ENCODE results near the gene AEN.
A peak's percentile ranks its signal among the peaks of the same experiment; 100 is the strongest.

Gene AEN

GRCh38 chr15:88613074-88613944 is 7.8 kb upstream of the AEN start:
- DNase-seq (ENCODE audit: low read depth), result peak; percentile 79

- DNase-seq (ENCODE audit: low read depth), result no peak
Measured at GRCh38 chr15:88615303-88616107, 5.6 kb upstream of the AEN start.

- DNase-seq (ENCODE audit: low read depth), result no peak
Measured at GRCh38 chr15:88616240-88616639, 4.9 kb upstream of the AEN start.

GRCh38 chr15:88617031-88617722 is 4.0 kb upstream of the AEN start:
- DNase-seq (ENCODE audit: low read depth), result no peak

DNA sequence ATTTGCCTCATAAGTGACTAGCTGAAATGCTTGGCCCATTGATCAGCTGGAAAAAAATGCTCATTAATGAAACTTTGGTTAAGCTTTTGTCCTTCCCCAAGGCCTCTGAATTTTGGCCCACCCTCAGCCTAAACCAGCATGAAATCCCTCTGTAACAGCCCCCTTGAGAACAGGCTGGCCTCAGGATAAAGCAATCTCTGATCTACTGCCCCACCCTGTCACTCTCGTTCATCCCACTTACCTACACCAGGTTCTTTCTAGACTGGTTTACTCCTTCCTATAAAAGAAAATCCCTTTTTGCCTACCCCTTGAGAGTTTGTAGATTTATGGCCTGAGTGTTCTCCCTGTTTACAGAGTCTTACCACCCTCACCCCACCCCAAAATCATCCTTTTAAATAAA is 3.4 kb upstream of the AEN start:
- no peak for DNase-seq (ENCODE audit: low read depth)

GRCh38 chr15:88618686-88619085 is 2.5 kb upstream of the AEN start:
- no peak for DNase-seq (ENCODE audit: low read depth)

DNA sequence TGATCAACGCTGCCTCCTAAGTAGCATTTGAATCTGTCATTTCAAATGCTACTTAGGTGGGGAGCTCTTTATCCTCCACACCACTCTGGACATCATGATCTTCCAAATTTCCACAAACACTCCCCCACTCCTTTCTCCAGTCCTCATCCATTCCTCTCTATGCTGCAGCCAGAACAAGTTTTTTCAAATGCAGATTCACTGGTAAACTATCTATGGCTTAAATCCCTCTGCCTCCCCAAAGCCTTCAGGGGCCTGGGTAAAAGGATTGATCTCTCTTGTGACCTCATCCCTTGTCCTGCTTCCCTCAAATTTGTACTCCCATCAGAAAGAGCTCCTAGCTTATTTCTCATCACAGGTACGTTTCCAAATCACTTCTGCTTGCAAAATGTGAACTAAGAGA is 1.3 kb upstream of the AEN start:
- DNase-seq (ENCODE audit: low read depth), result no peak

DNA sequence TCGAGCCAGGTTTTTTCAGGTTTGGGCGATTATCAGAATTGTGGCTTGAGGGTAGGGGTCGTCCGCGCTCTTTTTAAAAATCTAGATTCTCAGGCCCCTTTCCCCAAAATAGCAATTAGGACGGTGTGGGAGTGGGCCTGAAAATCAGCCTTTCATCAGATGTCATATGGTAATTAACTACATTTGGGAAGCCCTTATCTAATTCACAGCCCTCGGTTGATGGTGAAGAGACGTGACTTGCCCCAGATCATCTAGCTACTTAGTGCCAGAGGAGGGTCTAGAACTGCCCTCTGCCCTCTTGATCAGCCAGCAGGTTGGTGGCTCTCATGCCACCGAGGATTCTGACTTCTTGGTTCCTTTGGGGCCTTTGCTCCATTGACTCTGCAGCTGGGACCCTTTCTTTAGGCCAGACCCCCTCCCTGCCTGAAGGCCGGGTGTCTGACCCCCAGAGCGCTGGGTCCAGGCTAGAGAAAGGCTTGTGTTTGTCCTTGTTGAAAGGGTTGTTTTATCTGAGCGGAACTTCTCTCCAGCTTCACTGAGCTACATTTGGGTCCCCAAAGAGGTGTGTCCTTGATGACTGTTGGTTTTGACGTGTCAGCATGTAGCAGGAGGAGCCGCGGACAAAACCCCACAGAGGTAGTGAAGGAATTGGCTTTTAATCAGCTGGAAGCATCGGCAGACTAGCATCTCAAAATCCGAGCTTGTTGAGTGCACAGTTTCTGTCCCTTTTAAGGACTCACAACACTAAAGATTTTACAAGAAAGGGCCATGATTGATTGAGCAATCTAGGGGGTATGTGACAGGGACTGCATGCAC is 857 bp downstream of the AEN start:
- peak; percentile 69 for DNase-seq (ENCODE audit: low read depth)

DNA sequence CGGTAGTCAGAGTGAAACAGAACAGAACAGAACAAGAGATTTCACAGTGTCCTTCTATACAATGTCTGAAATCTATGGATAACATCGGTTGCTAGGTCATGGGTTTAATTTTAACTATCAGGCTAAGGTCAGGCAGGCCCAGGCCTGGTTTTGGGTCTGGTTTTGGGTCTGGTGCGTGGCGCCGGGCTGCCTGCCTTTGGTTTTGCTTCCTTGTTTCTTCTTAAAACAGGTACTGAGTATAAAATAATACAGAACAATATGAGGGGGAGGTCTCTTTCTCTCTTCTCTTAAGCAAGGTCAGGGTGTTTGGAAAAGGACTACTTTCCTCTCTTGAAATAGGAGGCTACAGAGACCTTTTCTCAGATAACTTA is 1.4 kb downstream of the AEN start:
- no peak for DNase-seq (ENCODE audit: low read depth)

- peak; percentile 88 for DNase-seq (ENCODE audit: low read depth)
Measured at GRCh38 chr15:88623061-88623460, 1.9 kb downstream of the AEN start.

DNA sequence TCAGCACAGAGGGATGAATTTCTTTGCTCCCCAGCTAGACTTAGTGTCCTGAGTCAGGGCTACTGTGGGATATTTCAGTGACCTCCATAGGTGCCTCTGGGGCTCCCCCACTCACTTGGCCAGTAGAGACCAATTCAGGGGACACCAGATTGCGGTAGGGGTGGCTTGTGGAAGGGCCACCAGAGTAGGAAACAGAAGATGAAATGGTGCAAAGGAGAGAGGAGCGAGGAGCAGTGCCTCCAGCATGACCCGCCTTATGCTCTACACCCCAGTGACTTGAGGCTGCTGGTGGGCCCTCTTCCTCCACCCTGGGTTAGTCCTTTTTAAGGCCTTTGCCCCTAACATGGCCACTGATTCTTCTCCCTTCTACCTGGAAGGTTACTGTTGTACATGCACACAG is 2.5 kb downstream of the AEN start:
- no peak for DNase-seq (ENCODE audit: low read depth)

DNA sequence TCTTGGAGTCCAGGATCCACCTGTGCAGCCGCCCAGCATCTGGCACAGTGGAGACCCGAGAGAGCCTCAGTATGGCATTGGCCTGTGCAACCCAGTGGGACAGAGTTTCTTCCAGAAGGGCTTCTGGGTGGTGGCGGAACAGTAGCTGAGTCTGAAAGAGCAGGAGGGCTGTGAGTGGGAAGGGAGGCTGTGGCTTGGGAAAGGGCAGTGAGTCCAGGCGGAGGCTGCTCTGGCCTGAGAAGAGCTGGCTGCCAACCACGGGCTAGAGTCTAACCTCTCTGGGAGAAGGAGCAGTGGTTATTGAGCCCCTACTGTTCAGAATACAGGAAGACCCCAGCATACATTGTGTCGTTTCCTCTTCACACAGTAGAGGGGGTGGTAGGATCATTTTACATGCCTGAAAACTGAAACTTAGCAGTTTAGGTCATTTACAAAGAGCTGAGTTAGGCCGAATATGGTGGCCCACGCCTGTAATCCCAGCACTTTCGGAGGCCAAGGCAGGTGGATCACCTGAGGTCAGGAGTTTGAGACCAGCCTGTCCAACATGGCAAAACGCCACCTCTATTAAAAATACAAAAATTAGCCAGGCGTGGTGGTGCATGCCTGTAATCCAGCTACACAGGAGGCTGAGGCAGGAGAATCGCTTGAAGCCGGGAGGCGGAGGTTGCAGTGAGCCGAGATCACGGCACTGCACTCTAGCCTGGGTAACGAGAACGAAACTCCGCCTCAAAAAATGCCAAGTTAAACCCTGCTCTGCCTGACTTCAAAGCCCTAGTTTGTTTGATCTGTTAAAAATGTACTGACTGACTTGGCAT is 3.2 kb downstream of the AEN start:
- peak; percentile 50 for DNase-seq (ENCODE audit: low read depth)

GRCh38 chr15:88624971-88625490 is 3.9 kb downstream of the AEN start:
- no peak for DNase-seq (ENCODE audit: low read depth)

GRCh38 chr15:88625943-88626741 is 5.0 kb downstream of the AEN start:
- no peak for DNase-seq (ENCODE audit: low read depth)

DNA sequence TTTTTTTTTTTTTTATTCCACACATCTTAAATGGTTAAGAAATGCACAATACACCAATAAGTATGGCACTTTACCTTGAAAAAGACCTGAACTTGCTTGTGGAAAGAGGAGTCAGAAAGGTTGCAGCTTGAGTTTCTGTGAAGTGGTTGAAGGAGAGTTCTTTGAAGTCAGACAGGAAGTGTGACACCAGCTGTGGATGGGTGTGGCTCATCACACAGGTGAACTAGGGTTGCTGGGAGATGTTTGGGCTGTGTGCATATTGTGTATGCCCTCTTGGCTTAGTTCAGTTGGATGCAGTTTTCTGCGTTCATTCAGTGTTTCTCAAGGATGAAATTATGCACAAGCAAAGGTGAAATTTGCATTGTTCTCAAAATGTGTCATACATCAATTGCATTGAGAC is 6.3 kb downstream of the AEN start:
- DNase-seq (ENCODE audit: low read depth), result no peak

DNA sequence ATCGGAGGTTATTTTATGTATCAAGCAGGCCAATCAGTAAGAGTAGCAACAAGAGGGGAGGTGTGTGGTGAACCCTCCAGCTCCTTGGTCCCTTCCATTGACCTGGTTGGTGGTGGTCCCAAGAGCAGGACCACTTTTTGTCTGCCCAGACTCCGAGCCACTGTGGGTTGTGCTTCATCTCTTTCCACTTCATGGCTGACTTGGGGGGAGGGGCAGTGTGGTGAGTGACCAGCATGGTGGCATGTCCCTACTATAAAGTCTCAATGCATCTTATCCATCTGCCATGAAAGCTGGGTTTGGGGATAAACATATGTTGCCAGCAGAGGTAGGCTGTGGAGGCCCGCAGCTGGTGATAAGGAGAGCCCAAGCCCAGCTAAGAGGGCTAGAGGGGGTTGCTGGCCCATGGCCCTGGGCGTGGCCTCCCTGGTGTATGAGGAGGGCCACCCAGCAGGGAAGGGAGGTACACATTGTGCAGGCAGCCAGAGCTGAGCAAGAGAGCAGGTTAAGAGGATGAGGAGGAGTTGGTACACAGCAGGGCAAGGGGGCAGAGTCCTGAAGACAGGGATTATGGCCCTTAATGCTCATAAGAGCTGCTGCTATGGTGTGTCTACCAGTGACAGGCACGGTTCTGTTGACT is 7.0 kb downstream of the AEN start:
- no peak for DNase-seq (ENCODE audit: low read depth)

- DNase-seq (ENCODE audit: low read depth), result no peak
Measured at GRCh38 chr15:88629071-88629470, 7.9 kb downstream of the AEN start.

- peak; percentile 26 for DNase-seq (ENCODE audit: low read depth)
Measured at GRCh38 chr15:88630141-88630721, 9.1 kb downstream of the AEN start.
